ENCODE results near the gene DENND2A. TPM values are rescaled to one million over a fixed set of nuclear protein-coding genes. Genes with fewer than 3 reads are reported as not detected.

DENND2A gene
- total RNA-seq, 1 experiment from 2014 or later, result 0.02 TPM

- no peak for DNase-seq (ENCODE audit: extremely low read depth, low read depth)
Measured at GRCh38 chr7:140476698-140477261, 163.8 kb downstream of the DENND2A start.

- DNase-seq (ENCODE audit: extremely low read depth, low read depth), result peak; percentile 50
Measured at GRCh38 chr7:140475747-140476333, 164.8 kb downstream of the DENND2A start.

Small RNA genes lying within 50 kb of the gene (small RNA-seq; reads per million reads assigned to genes)
- gene RF00019 (0 reads per million in 2 experiments), gene RN7SL771P (0 reads per million in 2 experiments)

Other genes with a start within 250 kb of the DENND2A start
- 30.0 and 34.4 TPM in 2 replicates for gene SLC37A3, start 242.3 kb downstream of the DENND2A start, total RNA-seq (2014; rRNA removed; shearing (Covaris generic))
- not detected in 2 replicates for gene RAB19, start 236.8 kb downstream of the DENND2A start, total RNA-seq (2014; rRNA removed; shearing (Covaris generic))
- 54.2 and 62.6 TPM in 2 replicates for gene MKRN1, start 161.3 kb downstream of the DENND2A start, total RNA-seq (2014; rRNA removed; shearing (Covaris generic))
- 24.9 and 25.3 TPM in 2 replicates for gene ADCK2, start 32.1 kb upstream of the DENND2A start, total RNA-seq (2014; rRNA removed; shearing (Covaris generic))
- gene NDUFB2, start 55.9 kb upstream of the DENND2A start, total RNA-seq (2014; rRNA removed; shearing (Covaris generic)), result 115 TPM in 2 replicates

All from NCI-H460 (cell line).